Progenitor cell of endocrine pancreas (in vitro differentiated cells): ENCODE results near the gene WDR62. TPM values are rescaled to one million over a fixed set of nuclear protein-coding genes. Genes with fewer than 3 reads are reported as not detected.
A peak's percentile ranks its signal among the peaks of the same experiment; 100 is the strongest.

Experiments used
- DNase-seq: peaks from one replicate; pipeline ENCODE4 v3.0.0; 2021; ENCODE audit warnings: low spot score; ENCODE audit not compliant: unreplicated experiment
- H3K27ac Mint-ChIP-seq: 2 replicates; pipeline ENCODE4 v1.8.0; 2021; ENCODE audit warnings: mild to moderate bottlenecking, moderate library complexity, mixed read lengths
- H3K27me3 Mint-ChIP-seq: 2 replicates; pipeline ENCODE4 v1.8.0; 2021; ENCODE audit warnings: mixed read lengths
- H3K36me3 Mint-ChIP-seq: 2 replicates; pipeline ENCODE4 v1.8.0; 2022; ENCODE audit warnings: mixed read lengths; ENCODE audit not compliant: insufficient read depth
- H3K4me1 Mint-ChIP-seq: 2 replicates; pipeline ENCODE4 v1.8.0; 2021; ENCODE audit warnings: low read depth, mixed read lengths
- H3K4me3 Mint-ChIP-seq: 2 replicates; pipeline ENCODE4 v1.8.0; 2021; ENCODE audit warnings: low read depth, mild to moderate bottlenecking, moderate library complexity, mixed read lengths
- H3K9me3 Mint-ChIP-seq: 2 replicates; pipeline ENCODE4 v1.8.0; 2021; ENCODE audit warnings: low read depth, mixed read lengths
- total RNA-seq: library from RNA; stranded (reverse); gene quantifications from 2 replicates; pipeline ENCODE4 v1.2.1, GENCODE V29; 2021
- TF ChIP-seq, protein P1 (sequence below): fragments of 200-600 bp; sonication (generic); IDR thresholded peaks from one replicate; pipeline ENCODE4 v1.5.0; 2021; ENCODE audit warnings: antibody characterized with exemption, mild to moderate bottlenecking; ENCODE audit not compliant: unreplicated experiment

Gene WDR62
- total RNA-seq, 1 donor from 2014 or later, result 9.2 TPM

DNA sequence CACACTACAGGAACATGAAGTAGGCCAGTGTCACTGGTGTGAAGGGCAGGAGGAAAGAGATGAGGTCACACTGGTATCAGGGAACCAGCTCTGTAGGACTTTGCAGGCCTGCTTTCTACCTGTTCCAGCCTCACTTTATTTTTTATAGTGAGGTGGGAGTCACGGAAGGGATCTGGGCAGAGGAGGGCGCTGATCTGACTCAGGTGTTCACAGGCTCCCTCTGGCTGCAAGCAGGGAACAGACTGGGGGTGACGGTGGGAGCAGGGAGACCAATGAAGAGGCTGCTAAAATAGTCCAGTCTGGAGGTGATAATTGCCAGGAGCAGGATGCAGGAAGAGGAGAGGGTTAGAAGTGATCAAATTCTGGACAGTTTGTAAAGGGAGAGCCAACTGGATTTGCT, 3.5 kb upstream of the WDR62 start:
- H3K4me3 Mint-ChIP-seq, result peak overlapping the region; percentile 10
- no peaks in the 10 kb centered on the region for H3K9me3 Mint-ChIP-seq
- no peaks in the 10 kb centered on the region for H3K27me3 Mint-ChIP-seq
- H3K36me3 Mint-ChIP-seq, result no peaks in the 10 kb centered on the region
- TF ChIP-seq, protein P1, sequence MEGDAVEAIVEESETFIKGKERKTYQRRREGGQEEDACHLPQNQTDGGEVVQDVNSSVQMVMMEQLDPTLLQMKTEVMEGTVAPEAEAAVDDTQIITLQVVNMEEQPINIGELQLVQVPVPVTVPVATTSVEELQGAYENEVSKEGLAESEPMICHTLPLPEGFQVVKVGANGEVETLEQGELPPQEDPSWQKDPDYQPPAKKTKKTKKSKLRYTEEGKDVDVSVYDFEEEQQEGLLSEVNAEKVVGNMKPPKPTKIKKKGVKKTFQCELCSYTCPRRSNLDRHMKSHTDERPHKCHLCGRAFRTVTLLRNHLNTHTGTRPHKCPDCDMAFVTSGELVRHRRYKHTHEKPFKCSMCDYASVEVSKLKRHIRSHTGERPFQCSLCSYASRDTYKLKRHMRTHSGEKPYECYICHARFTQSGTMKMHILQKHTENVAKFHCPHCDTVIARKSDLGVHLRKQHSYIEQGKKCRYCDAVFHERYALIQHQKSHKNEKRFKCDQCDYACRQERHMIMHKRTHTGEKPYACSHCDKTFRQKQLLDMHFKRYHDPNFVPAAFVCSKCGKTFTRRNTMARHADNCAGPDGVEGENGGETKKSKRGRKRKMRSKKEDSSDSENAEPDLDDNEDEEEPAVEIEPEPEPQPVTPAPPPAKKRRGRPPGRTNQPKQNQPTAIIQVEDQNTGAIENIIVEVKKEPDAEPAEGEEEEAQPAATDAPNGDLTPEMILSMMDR, result peak; percentile 37
- H3K27ac Mint-ChIP-seq, result no peak overlapping the region
- no peak for DNase-seq
- peaks cover 16% of the 10 kb centered on the region for H3K4me1 Mint-ChIP-seq

DNA sequence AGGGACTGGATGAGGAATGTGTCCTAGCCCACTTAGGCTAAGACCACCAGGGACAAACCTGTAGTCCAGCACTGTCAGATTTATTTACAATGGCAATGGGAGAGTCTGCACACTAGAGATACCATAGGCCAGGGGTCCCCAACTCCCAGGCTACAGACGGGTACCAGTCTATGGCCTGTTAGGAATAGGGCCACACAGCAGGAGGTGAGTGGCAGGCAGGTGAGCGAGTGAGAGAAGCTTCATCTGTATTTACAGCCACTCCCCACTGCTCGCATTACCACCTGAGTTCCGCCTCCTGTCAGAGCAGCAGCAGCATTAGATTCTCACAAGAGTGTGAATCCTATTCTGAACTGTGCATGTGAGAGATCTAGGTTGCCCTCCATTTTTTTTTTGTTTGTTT, 3.1 kb upstream of the WDR62 start:
- TF ChIP-seq, protein P1, result no peak
- peak overlapping the region; percentile 9 for H3K4me3 Mint-ChIP-seq
- H3K4me1 Mint-ChIP-seq, result peaks cover 16% of the 10 kb centered on the region
- no peak for DNase-seq
- H3K9me3 Mint-ChIP-seq, result no peaks in the 10 kb centered on the region
- no peak overlapping the region for H3K27ac Mint-ChIP-seq
- H3K27me3 Mint-ChIP-seq, result no peaks in the 10 kb centered on the region
- no peaks in the 10 kb centered on the region for H3K36me3 Mint-ChIP-seq

DNA sequence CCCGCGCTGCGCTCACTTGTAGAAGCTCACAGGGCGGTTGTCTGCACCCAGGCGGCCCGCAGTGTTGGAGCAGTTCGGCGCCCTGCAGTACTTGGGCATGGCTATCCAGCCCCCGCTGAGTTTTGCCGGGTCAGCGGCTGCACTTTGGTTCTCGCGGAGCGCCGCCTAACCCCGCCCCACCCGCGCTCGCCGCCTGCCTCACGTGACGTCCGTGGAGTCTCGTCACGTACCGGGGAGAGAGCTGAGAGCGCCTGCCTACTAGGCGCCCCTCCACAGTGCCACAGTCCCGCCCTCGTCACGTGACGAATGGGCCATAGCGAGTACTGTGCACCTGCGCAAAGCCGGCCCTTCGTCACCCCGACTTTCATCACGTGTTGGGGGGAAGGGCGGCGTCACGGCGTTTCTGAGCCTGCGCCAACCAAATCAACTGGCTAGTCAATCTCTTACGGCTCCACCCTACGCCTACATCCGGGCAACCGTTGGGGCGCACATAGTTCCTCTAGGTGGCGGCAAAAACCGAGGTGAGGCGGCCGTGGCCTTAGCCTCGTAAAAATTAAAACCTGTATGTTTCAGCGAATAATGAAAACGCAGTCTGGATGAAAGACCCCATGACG, 471 bp upstream of the WDR62 start, which contains the start of gene THAP8:
Gene THAP8, minus strand, starts transcription at position 167 of the 614 bp plus-strand sequence. Its CDS starts 68 bp downstream, at position 99.
- Mint-ChIP-seq H3K4me3 (peak within 1 kb of the TSS; percentile 97), H3K9me3 (no peaks in the 10 kb centered on the region), H3K36me3 (no peaks in the 10 kb centered on the region), H3K4me1 (peaks cover 23% of the 10 kb centered on the region), H3K27ac (peak within 1 kb of the TSS; percentile 100), H3K27me3 (no peaks in the 10 kb centered on the region)
- TF ChIP-seq, protein P1, result peak; percentile 52
- peak; percentile 97 for DNase-seq

DNA sequence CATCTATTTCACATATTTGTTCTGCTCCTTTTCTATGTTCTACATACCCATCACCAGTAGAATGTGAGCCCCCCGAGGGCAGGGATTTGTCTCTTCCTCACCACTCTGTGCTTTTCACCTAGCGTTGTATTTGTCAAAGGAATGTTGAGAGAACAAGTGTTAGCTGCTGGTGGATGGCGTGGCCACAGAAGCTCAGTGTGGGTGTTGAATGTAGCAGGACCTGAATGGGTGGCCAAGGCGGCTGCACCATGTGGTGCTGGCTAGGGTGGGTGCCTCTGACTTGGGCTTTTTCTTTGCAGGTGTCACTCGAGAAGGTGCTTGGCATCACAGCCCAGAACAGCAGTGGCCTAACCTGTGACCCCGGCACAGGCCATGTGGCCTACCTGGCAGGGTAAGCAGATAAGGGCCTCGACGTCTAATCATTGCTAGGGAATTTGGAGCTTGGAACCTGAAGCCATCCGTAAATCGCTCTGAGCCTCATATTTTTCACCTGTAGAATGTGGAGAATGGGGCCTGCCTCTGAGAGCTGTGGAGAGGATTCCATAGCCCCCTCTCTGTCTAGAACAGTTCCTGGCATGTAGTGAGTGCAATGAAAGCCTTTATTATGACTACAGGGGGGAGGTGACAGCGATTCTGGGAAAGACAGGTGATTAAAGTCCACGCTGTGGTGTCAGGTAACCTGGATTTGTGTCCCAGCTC, 3.9 kb downstream of the WDR62 start:
- TF ChIP-seq, protein P1, result no peak
- no peak overlapping the region for H3K4me3 Mint-ChIP-seq
- DNase-seq, result no peak
- H3K9me3 Mint-ChIP-seq, result no peaks in the 10 kb centered on the region
- peaks cover 18% of the 10 kb centered on the region for H3K4me1 Mint-ChIP-seq
- H3K27ac Mint-ChIP-seq, result peak overlapping the region; percentile 21
- peaks cover 1% of the 10 kb centered on the region for H3K36me3 Mint-ChIP-seq
- no peaks in the 10 kb centered on the region for H3K27me3 Mint-ChIP-seq

DNA sequence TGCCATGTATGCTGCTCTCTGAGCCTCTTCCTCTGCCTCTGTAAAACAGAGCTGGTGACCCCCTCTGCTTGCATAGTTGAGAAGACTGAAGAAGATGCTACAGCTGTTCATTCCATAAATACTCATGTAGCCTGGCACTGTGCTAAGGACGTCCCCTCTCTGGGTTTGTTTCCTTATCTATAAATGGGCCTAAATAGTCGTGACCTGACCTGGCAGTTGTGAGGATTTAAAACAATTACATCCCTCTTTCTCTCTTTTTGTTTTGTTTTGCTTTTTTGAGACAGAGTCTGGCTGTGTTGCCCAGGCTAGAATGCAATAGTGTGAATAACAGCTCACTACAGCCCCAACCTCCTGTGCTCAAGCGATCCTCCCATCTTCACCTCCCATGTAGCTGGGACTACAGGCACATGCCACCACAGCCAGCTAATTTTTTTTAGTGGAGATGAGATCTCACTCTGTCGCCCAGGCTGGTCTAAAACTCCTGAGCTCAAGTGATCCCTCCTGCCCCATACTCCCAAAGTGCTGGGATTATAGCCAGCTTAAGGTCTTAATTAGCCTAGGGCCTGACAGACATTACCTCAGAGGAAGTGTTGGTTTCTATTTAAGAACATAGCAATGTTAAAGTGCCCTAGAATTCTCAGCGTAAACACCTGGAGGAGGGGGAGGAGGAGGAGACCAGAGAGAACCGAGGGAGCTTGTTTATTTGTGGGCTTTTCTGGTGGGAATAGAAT, 4.6 kb downstream of the WDR62 start:
- Mint-ChIP-seq H3K4me1 (peaks cover 15% of the 10 kb centered on the region), H3K27ac (no peak overlapping the region), H3K36me3 (peaks cover 1% of the 10 kb centered on the region), H3K4me3 (no peak overlapping the region), H3K9me3 (no peaks in the 10 kb centered on the region), H3K27me3 (no peaks in the 10 kb centered on the region)
- no peak for DNase-seq
- TF ChIP-seq, protein P1, result no peak
